ENCODE data around the gene SLC35B3. TPM values are rescaled to one million over a fixed set of nuclear protein-coding genes. Genes with fewer than 3 reads are reported as not detected.

Gene SLC35B3
- total RNA-seq, 4 donors from 2014 or later, result 5.6 to 13.1 (median 7.7) TPM

DNA sequence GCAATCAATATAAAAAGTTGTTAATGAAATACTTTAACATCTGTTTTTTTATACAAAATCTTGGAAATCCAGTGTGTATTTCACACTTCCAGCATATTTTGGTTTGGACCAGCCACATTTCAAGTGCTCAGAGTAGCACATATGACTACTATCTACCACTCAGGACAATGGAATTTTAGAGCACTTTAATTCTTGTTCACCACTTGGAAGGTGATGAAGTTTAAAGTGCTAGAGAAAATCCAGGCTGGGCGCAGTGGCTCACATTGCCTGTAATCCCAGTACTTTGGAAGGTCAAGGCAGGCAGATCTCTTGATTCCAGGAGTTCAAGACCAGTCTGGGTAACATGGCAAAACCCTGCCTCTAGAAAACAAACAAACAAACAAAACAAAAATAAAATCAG is 6.1 kb upstream of the SLC35B3 start:
- 94 to 95% methylated on average over 1 of the region's 1 CpG for WGBS, 2 donors
- no peak for DNase-seq (ENCODE audit: low spot score in 2 of 2)
- TF ChIP-seq POLR2A (IDR thresholded peaks at IDR 0.05), result no peak
- TF ChIP-seq, protein P1, sequence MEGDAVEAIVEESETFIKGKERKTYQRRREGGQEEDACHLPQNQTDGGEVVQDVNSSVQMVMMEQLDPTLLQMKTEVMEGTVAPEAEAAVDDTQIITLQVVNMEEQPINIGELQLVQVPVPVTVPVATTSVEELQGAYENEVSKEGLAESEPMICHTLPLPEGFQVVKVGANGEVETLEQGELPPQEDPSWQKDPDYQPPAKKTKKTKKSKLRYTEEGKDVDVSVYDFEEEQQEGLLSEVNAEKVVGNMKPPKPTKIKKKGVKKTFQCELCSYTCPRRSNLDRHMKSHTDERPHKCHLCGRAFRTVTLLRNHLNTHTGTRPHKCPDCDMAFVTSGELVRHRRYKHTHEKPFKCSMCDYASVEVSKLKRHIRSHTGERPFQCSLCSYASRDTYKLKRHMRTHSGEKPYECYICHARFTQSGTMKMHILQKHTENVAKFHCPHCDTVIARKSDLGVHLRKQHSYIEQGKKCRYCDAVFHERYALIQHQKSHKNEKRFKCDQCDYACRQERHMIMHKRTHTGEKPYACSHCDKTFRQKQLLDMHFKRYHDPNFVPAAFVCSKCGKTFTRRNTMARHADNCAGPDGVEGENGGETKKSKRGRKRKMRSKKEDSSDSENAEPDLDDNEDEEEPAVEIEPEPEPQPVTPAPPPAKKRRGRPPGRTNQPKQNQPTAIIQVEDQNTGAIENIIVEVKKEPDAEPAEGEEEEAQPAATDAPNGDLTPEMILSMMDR (IDR thresholded peaks at IDR 0.05), result no peak
- intact Hi-C loops (cut with DNase I; ENCODE audit: low total_unique reads), result no loop called here
- no peak overlapping the region for H3K4me3 ChIP-seq (ENCODE audit: low read depth, poor library complexity, severe bottlenecking)

DNA sequence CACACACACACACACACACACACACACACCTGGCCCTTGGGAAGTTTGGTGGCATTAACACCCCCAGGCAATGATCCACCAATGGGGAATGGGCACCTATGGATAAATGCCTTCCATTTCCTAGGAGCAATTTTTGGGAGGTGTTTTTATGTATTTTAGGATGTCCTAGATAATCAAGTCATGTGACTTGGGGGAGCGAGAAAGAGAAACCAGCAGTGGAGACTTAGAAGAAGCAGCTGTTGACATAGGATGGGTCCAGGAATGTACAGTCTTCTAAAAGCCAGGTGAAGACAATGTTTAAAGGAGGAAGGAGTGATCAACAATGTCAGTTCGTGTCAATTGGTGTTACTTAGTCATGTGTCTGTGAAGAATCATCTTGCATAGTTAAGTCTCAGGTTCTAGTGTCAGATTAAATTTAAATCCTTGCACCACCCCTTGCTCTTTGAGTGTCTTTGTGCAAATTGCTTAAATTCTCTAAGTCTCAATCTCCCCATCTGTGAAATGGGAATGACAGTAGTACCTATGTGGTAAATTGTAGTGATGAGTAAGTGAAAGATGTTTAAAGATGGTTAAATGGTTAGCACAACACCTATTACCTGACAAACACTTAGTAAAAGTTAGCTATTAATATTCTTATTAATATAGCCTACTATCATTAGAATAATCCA is 4.4 kb upstream of the SLC35B3 start:
- no peak for DNase-seq (ENCODE audit: low spot score in 2 of 2)
- intact Hi-C loops (cut with DNase I; ENCODE audit: low total_unique reads), result no loop called here
- no peak overlapping the region for H3K4me3 ChIP-seq (ENCODE audit: low read depth, poor library complexity, severe bottlenecking)
- TF ChIP-seq, protein P1 (IDR thresholded peaks at IDR 0.05), result no peak
- no peak for TF ChIP-seq POLR2A (IDR thresholded peaks at IDR 0.05)
- WGBS, 2 donors, result 48 to 63% methylated on average over 2 of the region's 2 CpGs

DNA sequence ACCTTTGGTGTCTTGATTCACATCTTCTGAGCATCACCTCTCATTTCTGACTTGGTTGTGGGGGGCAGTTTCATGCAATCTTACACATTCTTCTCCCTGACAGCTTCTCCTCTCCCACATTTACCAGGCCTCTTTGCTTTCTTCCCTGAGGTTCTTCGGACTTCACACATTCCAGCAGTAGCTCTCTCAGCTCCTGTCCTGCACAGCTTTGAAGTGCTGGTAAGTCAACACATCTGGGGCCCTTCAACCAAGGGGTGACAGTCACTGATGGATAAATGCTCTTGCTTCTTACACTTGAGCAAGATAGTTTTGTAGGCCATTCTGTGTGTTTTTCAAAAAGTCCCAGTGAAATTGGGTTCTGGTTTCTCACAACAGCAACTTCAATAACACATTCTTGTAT is 2.5 kb upstream of the SLC35B3 start:
- DNase-seq (ENCODE audit: low spot score in 2 of 2), result no peak
- 72 to 86% methylated on average over 1 of the region's 1 CpG for WGBS, 2 donors
- no peak overlapping the region for H3K4me3 ChIP-seq (ENCODE audit: low read depth, poor library complexity, severe bottlenecking)
- intact Hi-C loops (cut with DNase I; ENCODE audit: low total_unique reads), result no loop called here
- TF ChIP-seq, protein P1 (IDR thresholded peaks at IDR 0.05), result no peak
- no peak for TF ChIP-seq POLR2A (IDR thresholded peaks at IDR 0.05)

DNA sequence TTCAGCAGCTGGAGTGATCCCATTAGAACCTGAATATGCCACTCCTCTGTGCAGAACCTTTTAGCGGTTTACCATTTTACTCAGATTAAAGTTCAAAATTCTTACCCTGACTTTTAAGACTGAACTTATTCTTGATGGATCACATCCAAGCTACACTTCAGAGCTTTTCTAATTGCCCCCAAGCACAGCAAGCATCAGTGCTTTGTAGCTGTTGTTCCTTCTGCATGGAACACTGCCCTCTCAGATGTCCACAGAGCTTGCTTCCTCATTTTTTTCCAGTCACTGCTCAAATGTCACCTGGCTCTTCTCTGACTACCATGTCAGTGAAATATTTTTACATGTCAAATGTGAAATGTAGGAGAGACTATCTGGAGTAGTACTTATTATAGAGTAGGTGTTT is 1.6 kb upstream of the SLC35B3 start:
- intact Hi-C loops (cut with DNase I; ENCODE audit: low total_unique reads), result no loop called here
- 78 to 81% methylated on average over 1 of the region's 1 CpG for WGBS, 2 donors
- no peak for DNase-seq (ENCODE audit: low spot score in 2 of 2)
- TF ChIP-seq POLR2A (IDR thresholded peaks at IDR 0.05), result no peak
- TF ChIP-seq, protein P1 (IDR thresholded peaks at IDR 0.05), result no peak
- H3K4me3 ChIP-seq (ENCODE audit: low read depth, poor library complexity, severe bottlenecking), result no peak overlapping the region

DNA sequence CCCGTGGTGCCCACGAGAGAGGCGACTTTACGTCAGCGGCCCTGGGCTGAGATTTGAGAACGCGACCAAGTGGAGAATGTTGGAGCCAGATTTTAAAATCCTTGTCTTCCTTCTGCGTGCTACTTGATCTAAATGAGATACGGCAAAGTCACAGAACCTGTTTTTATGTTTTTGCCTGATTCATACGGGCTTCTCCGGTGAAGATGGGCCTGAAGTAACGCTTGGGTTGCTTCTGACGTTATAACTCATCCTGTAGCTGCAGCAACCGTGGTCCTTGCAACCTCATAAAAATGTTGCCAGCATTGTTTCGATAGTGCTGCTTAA is 462 bp upstream of the SLC35B3 start:
- intact Hi-C loops (cut with DNase I; ENCODE audit: low total_unique reads), result no loop called here
- TF ChIP-seq, protein P1 (IDR thresholded peaks at IDR 0.05), result no peak
- TF ChIP-seq POLR2A (IDR thresholded peaks at IDR 0.05), result no peak
- WGBS, 2 donors, result 12 to 16% methylated on average over 14 to 15 of the region's 15 CpGs
- H3K4me3 ChIP-seq (ENCODE audit: low read depth, poor library complexity, severe bottlenecking), result peak overlapping the region; percentile 82
- no peak for DNase-seq (ENCODE audit: low spot score in 2 of 2)

DNA sequence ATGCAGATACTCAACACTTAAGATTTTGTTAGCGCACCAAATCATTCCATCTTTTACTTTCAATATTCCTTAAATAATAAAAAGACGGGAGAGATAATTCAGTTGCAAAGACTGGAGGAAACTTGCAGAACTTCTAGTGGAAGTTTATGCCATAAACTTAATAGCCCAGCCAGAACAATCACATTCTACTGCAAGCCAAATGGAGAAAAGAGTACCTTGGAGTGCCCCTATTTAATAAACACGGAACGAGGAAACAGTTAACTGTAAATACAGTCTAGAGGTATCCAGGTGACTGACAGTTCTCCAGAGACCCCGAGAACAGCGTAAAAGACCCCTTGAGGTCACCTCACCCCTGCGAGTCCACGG is 635 bp downstream of the SLC35B3 start:
- 1 to 2% methylated on average over 8 of the region's 8 CpGs for WGBS, 2 donors
- no peak for DNase-seq (ENCODE audit: low spot score in 2 of 2)
- TF ChIP-seq POLR2A (IDR thresholded peaks at IDR 0.05), result no peak
- TF ChIP-seq, protein P1 (IDR thresholded peaks at IDR 0.05), result no peak
- H3K4me3 ChIP-seq (ENCODE audit: low read depth, poor library complexity, severe bottlenecking), result peak overlapping the region; percentile 82
- intact Hi-C loops (cut with DNase I; ENCODE audit: low total_unique reads), result no loop called here
